Fibroblast of skin of scalp (primary cell): ENCODE data around the gene EGR1.

Experiments
- DNase-seq: peaks from one replicate; pipeline ENCODE4 v3.0.0-alpha.2; 2013

EGR1 gene

DNA sequence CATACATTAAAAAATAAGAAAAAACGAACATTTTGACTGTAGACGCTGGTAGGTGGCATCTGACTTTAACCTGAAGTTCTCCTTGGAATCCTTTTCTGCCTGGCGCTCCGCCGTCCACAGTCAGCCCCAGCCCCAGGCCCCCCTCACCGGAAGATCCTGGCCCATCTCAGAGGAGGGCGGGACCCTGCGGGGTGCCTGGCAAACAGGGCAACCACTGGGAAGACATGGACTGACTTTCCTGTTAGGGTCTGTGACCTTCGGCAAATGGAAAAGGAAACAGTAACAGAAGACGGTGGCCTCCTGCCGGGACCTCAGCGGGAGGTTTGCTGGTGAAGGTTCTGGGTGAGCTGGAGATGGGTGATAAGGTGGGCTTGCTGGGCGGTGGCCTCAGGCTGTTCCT lies 11.7 kb upstream of the EGR1 start:
- no peak for DNase-seq

DNA sequence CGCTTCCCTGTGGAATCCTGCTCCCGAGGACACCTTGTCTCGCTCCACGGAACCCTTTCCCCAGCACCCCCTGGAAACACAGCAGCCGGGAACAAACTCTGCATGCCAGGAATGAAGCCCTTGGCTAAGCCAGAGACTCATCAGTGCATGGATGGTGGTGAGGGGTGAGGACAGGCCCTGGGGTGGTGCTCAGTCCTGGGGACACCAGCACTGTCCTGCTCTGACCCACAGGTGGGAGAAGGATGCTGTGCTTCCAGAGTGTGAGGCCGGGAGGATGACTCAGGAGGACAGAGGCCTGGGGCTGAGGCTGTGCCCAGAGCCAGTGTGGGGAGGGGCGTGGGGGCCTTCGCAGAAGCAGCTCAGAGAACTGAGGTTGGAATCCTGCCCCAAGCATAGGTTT lies 11.2 kb upstream of the EGR1 start:
- DNase-seq: no peak

DNA sequence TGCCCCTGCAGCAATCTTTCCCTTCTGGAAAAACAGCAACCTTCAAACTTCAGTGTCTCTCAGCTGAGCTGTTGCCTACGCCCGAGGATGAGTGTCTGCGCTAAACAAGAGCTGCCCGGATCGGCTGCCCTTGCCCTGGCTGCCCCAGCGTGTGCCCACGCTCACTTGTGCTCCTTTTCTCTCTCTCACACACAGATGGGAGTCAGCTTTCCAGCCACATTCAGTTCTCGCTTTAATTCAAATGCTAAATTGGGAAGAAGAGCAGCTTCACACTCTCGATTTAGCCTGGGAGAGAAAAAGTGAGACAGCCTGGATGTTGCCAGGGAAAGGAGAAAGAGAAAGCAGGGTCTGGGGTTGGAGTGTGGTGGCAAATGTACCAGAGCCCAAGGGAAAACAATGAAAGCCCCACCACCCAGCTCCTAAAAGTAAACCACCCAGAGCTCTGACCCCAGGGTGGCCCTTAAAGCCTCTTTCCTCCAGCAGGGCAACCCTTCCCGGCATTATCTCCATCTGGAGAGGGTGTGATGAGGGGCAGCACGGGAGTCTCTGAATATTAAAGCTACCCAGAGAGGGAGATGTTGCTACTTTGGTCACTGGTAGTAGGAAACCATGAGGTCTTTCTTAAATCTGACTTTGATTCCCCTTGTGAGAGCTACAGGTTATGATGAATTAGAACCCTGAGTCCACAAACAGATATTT lies 9.9 kb upstream of the EGR1 start:
- DNase-seq: no peak

DNA sequence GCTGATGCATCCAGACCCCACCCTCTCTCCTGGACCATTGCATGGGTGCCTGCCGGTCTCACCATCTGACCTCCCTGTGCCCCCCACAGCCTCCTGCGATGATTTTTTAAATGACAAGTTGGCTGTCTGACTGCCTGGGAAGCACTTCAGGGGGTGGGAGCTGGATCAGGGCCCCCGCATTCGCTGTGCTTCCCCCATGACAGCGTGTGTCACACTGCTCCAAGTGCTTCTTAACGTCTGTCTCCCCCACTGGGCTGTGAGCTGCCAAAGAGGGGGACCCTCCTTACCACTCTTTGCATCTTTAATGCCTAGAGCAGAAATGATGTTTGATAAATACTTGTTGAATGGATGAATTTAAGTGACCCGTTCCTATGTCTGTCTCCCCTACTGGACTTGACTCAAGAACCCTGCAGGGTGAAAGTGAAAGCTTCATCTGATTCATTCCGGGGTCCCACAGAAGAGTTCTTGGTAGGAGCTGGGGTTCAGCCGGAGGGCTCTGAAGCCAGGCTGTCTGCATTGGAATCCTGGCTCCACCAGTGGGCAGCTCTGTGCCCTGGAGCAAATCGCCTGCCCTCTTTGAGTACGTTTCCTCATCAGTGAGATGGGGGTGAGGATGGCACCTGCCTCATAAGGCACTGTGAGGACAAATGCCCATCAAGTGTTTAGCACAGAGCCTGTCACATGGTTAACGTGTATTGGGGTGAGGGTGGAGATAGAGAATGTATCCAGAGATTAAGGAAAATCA lies 7.6 kb upstream of the EGR1 start:
- no peak for DNase-seq

DNA sequence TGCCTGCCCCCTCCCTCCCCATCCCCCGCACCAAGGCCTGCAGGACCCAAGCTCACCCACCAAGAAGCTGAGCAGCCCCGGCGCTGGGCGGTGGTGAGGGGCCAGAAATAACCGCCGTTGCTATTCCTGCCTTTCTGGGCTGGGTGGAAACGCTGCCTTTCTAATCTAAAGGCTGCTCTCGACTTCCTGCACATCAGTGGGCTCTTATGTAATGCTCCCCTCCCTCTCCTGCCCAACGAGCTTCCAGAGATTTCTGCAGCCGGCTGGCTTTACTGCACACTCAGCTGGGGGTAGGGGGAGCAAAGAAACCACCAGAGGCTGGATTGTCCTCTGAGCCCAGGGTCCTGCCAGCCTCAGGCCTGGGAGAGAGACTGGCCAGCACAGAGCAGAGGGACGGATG lies 6.9 kb upstream of the EGR1 start:
- no peak for DNase-seq

DNA sequence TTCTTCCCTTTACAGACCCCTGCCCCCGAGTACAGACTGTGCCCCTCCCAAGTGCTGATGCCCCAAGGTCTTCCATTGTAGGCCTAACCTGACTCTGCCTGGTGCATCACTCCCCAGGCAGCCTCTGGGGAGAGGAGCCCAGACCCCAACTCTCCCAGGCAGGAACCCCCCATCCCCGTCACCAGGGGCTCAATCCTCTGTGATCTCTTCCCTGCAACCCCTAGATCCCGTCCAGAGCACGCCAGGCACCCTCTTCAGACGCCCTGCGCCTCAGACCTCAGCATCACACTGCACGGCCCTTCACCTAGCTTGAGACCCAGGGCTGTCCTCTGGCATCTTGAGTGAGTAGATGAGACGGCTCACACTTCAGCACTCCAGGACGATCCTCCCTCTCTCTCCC lies 6.4 kb upstream of the EGR1 start:
- DNase-seq: no peak

DNA sequence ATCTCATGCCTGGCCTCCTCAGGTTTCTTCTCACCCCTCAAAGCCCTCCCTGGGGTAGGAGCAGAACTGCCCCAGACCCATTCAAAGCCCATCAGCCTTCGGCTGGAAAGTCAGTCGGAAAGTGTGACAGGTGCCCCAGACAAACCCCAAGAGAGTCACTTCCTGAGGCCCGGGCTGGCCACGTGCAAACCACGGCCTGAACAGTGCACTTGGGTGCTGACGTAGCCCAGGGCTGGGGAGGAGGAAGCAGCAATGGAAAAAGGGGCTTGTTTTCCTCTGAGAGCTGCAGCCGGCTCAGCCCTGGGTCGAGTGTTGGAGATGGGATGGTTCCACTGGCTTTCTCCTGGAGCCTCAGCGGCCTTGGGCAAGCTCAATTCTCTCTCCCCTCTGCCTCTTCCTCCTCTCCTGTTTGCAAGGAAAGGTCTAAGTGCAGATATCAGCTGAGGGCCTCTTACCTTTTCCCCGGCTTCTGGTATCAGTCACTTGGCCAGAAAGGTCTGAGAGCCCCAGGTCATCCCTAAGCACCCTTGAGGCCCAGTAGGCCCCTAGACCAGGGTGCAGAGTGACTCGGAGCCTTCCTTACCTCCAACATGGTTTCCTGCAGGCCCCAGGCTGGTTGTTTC lies 5.9 kb upstream of the EGR1 start:
- no peak for DNase-seq

DNA sequence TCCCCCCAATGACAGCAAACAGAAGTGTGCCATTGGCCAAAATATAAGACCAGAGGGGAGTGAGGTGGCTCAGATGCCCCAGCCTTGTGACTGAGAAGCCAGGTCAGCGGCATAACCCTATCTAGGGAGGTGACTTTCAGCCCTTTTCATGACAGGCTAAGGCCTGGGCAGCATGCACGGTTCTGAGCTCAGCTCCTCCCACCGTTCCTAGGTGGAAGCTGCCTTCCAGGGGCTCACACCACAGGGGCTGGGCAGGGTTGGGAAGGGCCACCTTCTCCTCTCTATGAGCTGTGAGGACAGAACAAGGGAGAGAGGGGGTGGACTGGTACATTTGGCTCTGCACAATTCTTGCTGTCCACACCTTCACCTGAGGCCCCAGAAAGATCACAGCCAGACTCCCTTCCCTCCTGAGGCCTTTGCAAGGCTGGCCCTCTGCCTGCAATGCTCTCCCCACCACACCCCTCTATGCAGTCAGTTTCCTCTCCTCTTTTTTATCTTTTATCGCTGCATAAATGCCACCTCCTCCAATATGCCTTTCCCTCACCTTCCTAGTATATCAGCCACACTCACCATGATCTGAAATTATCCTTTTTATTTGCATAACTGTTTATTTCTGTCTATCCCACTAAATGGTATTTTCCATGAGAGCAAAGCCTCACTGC lies 5.1 kb upstream of the EGR1 start:
- no peak for DNase-seq

DNA sequence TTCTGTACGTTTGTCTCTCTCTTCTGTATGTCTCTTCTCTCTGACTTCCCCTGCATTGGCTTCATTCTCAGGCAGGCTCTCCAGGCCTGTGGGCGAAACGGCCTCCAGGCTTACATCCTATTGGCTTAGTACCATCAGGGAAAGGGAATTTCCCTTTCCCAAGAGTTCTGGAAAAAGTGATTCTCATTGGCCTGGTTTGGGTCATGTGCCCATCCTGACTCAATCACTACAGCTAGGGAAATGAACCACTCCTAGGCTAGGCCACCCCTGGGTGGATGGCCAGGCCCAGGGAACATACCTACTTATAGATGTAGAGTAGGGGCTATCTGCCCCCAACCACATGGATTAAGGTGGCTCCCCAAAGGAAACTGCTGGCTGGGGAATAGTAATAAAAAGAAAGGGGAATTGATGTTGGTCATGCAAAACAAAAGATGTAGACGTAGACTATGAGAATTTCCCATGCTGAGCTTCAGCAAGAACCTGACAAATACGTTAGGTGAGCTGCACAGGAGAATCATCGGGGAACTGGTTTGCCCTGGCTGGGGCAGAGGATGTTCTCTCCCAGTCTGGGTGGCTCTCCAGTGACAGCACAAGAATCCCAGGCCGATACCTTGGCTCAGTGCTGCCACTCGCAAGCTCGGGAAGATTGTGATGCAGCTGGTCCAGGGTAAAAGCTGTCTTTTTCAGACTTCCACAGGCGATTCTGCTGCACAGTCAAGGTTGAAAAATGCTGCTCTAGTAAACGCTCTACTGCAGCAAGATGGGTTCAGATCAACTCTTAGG lies 3.7 kb upstream of the EGR1 start:
- DNase-seq: peak; percentile 69

DNA sequence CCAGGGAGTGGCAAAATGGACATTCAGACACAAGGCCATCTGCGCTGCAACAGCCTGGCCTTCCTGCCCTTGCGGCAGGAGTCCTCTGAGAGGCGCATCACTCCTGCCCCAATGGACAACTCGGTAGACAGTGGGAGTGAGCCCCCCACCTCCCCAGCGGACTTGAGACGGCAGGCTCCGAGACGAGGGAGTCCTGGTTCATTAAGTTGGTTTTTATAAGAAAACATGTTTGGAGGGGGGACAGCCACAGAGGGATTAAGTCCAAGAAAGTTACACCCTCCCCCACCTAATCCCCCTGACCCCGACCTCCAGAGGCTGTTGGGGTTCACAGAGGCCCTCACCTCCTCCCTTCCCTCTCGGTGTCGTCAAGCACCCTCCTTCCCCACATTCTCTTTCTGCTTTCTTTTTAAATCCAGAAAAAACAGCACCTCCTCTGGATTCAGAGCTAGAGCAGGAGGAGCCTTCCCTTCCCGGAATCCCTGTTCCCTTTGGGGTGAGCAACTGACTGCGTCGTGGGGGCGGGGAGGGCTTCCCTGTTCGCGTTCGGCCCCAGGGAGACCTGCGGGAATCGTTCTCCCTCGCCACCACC lies 1.8 kb upstream of the EGR1 start:
- DNase-seq: no peak

DNA sequence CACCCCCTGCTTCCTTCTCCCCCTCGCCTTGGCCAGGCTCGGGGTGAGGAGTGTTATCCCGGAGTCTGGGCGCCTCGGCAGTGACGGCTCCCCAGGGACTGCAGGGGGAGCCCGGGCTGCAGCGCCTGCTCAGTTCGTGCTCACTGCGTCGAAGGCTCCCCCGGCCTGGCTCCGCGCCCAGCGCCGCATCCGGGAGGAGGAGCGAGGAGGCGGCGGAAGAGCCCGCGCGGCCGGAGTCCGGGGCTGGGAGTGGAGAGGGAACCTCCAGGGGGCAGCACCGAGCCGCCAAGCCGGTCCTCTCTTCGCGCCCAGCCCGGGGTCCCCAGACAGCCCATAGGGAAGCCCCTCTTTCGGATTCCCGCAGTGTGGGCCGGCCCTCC lies 1.3 kb upstream of the EGR1 start:
- DNase-seq: peak; percentile 97

DNA sequence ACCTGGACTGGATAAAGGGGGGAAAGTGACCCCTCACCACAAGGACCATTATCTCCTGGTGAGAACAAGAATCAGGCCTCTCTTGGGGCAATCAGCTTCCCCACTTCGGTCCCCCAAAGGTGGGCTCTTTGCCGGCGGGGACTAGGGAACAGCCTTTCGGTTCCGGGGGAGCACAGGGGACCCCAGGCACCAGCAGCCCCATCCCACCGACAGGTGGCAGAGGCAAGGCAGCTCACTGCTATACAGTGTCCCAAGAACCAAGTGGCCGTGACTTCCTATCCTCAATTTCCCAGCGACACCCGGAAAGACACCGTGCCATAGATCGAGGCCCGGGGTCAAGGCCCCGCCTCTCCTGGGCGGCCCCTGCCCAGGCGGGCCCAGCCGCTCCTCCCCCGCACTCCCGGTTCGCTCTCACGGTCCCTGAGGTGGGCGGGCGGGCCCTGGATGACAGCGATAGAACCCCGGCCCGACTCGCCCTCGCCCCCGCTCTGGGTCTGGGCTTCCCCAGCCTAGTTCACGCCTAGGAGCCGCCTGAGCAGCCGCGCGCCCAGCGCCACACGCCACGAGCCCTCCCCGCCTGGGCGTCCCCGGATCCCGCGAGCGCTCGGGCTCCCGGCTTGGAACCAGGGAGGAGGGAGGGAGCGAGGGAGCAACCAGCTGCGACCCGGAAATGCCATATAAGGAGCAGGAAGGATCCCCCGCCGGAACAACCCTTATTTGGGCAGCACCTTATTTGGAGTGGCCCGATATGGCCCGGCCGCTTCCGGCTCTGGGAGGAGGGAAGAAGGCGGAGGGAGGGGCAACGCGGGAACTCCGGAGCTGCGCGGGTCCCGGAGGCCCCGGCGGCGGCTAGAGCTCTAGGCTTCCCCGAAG lies 655 bp upstream of the EGR1 start:
- DNase-seq: peak; percentile 99

DNA sequence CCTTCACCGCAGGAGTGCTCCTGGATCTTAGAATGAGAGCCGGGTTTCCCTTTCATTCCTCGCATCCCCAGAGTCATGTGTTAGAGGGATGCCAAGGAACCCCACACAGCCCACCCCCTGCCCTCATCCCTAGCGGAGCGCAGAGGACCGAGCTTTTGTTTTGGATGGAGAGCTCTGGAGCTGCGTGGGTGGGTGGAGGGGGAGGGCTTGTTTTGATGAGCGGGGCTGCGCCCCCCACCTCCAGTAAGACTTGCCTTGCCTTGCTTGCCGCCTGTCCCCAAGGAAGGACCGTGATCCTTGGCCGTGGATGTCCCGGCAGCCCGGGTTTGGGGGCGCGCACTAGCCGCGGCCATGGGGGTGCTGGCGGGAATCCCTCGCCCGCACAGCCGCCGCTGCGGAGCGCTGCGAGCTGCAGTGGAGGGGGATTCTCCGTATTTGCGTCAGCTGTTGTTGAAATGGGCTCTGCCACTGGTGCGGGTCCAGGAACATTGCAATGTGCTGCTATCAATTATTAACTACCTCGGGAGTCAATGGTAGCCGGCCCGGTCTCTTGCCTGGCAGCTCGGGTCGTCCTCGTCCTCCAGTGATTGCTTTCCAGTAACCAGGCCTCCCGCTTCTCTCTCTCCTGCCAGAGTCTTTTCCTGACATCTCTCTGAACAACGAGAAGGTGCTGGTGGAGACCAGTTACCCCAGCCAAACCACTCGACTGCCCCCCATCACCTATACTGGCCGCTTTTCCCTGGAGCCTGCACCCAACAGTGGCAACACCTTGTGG lies 1.0 kb downstream of the EGR1 start:
- DNase-seq: no peak

DNA sequence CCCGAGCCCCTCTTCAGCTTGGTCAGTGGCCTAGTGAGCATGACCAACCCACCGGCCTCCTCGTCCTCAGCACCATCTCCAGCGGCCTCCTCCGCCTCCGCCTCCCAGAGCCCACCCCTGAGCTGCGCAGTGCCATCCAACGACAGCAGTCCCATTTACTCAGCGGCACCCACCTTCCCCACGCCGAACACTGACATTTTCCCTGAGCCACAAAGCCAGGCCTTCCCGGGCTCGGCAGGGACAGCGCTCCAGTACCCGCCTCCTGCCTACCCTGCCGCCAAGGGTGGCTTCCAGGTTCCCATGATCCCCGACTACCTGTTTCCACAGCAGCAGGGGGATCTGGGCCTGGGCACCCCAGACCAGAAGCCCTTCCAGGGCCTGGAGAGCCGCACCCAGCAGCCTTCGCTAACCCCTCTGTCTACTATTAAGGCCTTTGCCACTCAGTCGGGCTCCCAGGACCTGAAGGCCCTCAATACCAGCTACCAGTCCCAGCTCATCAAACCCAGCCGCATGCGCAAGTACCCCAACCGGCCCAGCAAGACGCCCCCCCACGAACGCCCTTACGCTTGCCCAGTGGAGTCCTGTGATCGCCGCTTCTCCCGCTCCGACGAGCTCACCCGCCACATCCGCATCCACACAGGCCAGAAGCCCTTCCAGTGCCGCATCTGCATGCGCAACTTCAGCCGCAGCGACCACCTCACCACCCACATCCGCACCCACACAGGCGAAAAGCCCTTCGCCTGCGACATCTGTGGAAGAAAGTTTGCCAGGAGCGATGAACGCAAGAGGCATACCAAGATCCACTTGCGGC lies 1.8 kb downstream of the EGR1 start:
- DNase-seq: no peak

DNA sequence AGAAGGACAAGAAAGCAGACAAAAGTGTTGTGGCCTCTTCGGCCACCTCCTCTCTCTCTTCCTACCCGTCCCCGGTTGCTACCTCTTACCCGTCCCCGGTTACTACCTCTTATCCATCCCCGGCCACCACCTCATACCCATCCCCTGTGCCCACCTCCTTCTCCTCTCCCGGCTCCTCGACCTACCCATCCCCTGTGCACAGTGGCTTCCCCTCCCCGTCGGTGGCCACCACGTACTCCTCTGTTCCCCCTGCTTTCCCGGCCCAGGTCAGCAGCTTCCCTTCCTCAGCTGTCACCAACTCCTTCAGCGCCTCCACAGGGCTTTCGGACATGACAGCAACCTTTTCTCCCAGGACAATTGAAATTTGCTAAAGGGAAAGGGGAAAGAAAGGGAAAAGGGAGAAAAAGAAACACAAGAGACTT lies 2.4 kb downstream of the EGR1 start:
- DNase-seq: no peak

DNA sequence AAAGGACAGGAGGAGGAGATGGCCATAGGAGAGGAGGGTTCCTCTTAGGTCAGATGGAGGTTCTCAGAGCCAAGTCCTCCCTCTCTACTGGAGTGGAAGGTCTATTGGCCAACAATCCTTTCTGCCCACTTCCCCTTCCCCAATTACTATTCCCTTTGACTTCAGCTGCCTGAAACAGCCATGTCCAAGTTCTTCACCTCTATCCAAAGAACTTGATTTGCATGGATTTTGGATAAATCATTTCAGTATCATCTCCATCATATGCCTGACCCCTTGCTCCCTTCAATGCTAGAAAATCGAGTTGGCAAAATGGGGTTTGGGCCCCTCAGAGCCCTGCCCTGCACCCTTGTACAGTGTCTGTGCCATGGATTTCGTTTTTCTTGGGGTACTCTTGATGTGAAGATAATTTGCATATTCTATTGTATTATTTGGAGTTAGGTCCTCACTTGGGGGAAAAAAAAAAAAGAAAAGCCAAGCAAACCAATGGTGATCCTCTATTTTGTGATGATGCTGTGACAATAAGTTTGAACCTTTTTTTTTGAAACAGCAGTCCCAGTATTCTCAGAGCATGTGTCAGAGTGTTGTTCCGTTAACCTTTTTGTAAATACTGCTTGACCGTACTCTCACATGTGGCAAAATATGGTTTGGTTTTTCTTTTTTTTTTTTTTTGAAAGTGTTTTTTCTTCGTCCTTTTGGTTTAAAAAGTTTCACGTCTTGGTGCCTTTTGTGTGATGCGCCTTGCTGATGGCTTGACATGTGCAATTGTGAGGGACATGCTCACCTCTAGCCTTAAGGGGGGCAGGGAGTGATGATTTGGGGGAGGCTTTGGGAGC lies 3.1 kb downstream of the EGR1 start:
- DNase-seq: no peak

DNA sequence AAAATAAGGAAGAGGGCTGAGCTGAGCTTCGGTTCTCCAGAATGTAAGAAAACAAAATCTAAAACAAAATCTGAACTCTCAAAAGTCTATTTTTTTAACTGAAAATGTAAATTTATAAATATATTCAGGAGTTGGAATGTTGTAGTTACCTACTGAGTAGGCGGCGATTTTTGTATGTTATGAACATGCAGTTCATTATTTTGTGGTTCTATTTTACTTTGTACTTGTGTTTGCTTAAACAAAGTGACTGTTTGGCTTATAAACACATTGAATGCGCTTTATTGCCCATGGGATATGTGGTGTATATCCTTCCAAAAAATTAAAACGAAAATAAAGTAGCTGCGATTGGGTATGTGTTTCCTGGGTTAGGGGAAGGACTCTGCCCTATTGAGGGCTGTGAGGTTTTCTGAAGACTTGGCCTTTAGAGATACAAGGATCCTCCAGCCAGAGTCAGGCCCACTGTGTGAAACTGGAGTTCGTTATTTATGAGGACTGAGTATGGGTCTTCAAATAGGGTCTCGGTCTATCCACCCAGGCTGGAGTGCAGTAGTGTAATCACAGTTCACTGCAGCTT lies 3.8 kb downstream of the EGR1 start:
- no peak for DNase-seq
